ENCODE results near the gene DNAJC17.

GRCh38 chr15:40773496-40773895 is 33.8 kb downstream of the DNAJC17 start:
- TF ChIP-seq POLR2AphosphoS5 (IDR thresholded peaks at IDR 0.05): no peak
- TF ChIP-seq, protein P1, sequence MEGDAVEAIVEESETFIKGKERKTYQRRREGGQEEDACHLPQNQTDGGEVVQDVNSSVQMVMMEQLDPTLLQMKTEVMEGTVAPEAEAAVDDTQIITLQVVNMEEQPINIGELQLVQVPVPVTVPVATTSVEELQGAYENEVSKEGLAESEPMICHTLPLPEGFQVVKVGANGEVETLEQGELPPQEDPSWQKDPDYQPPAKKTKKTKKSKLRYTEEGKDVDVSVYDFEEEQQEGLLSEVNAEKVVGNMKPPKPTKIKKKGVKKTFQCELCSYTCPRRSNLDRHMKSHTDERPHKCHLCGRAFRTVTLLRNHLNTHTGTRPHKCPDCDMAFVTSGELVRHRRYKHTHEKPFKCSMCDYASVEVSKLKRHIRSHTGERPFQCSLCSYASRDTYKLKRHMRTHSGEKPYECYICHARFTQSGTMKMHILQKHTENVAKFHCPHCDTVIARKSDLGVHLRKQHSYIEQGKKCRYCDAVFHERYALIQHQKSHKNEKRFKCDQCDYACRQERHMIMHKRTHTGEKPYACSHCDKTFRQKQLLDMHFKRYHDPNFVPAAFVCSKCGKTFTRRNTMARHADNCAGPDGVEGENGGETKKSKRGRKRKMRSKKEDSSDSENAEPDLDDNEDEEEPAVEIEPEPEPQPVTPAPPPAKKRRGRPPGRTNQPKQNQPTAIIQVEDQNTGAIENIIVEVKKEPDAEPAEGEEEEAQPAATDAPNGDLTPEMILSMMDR (IDR thresholded peaks at IDR 0.05): no peak
